HCT116 (cell line): ENCODE results near the gene WFDC1. TPM values are rescaled to one million over a fixed set of nuclear protein-coding genes. Genes with fewer than 3 reads are reported as not detected.

Source experiments
- ATAC-seq: fragments of 200-7000 bp; cut with Tn5 transposase; 2 replicates; pipeline ENCODE4 v1.9.1; 2020; ENCODE audit warnings: mild to moderate bottlenecking, moderate library complexity
- BruUV-seq: library from RNA; stranded (reverse); fragments of 400-500 nt; replicated peaks from 2 replicates; lab custom pipeline; 2021; lab: Mats Ljungman, UMichigan
- CTCF ChIA-PET: fragments of 300-600 bp; sonication (Branson Sonifier 250); formaldehyde crosslinking; loops from one replicate; lab custom pipeline; 2021; ENCODE audit warnings: antibody characterized with exemption; lab: Charles Lee
- POLR2A ChIA-PET: fragments of 300-600, 350-600 bp; sonication (Branson Sonifier 250); formaldehyde crosslinking; loops from one replicate; lab custom pipeline; 2021; ENCODE audit warnings: antibody characterized with exemption; lab: Charles Lee
- RAD21 ChIA-PET, 2 experiments: fragments of 300-600 bp; sonication (Branson Sonifier 250); formaldehyde crosslinking; loops; one replicate each; lab custom pipeline; 2023; ENCODE audit warnings: low total read pairs in 2 of 2; ENCODE audit not compliant: uncharacterized antibody in 2 of 2, unreplicated experiment in 2 of 2, low non-redundant PET in 1 of 2; lab: Charles Lee
- DNase-seq: peaks from one replicate; pipeline ENCODE4 v3.0.0-alpha.2; 2010; ENCODE audit warnings: low read depth, low spot score
- H2AFZ ChIP-seq: fragments of 200-600 bp; shearing (Covaris generic), sonication (generic); 2 replicates; pipeline ENCODE4 v1.6.1; 2017; ENCODE audit warnings: low read depth, mixed run types, mixed read lengths, antibody characterized with exemption, low read length; ENCODE audit not compliant: poor library complexity, severe bottlenecking
- H3K27ac ChIP-seq: 2 replicates; pipeline ENCODE4 v1.5.1; 2012; ENCODE audit warnings: low read depth, low read length
- H3K27me3 ChIP-seq: fragments of 200-600 bp; sonication (generic); 2 replicates; pipeline ENCODE4 v1.6.1; 2016; ENCODE audit warnings: mixed run types, low read length, mixed read lengths; ENCODE audit not compliant: insufficient read depth
- H3K36me3 ChIP-seq, 2 experiments: fragments of 200-500 bp in 1 of 2; fragments of 200-600 bp in 1 of 2; sonication (Bioruptor generic) in 1 of 2; sonication (generic) in 1 of 2; 2 replicates each; pipeline versions ENCODE4 v1.5.1 to v1.6.1; 2014 to 2016; ENCODE audit warnings: low read length in 2 of 2, inconsistent platforms in 1 of 2, mixed read lengths in 1 of 2, mixed run types in 1 of 2; ENCODE audit not compliant: insufficient read depth in 2 of 2, control insufficient read depth in 1 of 2
- H3K4me1 ChIP-seq, 2 experiments: fragments of 200-600 bp in 1 of 2; sonication (generic) in 1 of 2; 2 replicates each; pipeline versions ENCODE4 v1.5.1 to v1.6.1; 2012 to 2017; ENCODE audit warnings: low read length in 2 of 2, inconsistent platforms in 1 of 2, mild to moderate bottlenecking in 1 of 2, mixed read lengths in 1 of 2, mixed run types in 1 of 2, moderate library complexity in 1 of 2; ENCODE audit not compliant: insufficient read depth in 2 of 2, control insufficient read depth in 1 of 2
- H3K4me2 ChIP-seq: fragments of 200-600 bp; sonication (generic); 2 replicates; pipeline ENCODE4 v1.6.1; 2017; ENCODE audit warnings: mixed run types, low read length, mixed read lengths
- H3K4me3 ChIP-seq, 2 experiments: fragments of 200-600 bp in 1 of 2; sonication (generic) in 1 of 2; replicated peaks in 1 of 2; 2 replicates each; pipeline ENCODE4 v1.5.1; 2011 to 2016; ENCODE audit warnings: low read length in 2 of 2, control low read depth in 1 of 2, low read depth in 1 of 2, mild to moderate bottlenecking in 1 of 2, mixed read lengths in 1 of 2, mixed run types in 1 of 2
- H3K79me2 ChIP-seq: fragments of 200-600 bp; sonication (generic); 2 replicates; pipeline ENCODE4 v1.6.1; 2017; ENCODE audit warnings: mild to moderate bottlenecking, mixed run types, low read length, moderate library complexity, mixed read lengths; ENCODE audit not compliant: insufficient read depth
- H3K9ac ChIP-seq: fragments of 200-600 bp; sonication (generic); 2 replicates; pipeline ENCODE4 v1.6.1; 2016; ENCODE audit warnings: low read length, mixed read lengths
- H3K9me2 ChIP-seq: fragments of 200-600 bp; sonication (generic), shearing (Covaris generic); 2 replicates; pipeline ENCODE4 v1.6.1; 2017; ENCODE audit warnings: mixed run types, mild to moderate bottlenecking, moderate library complexity; ENCODE audit not compliant: insufficient read depth
- H3K9me3 ChIP-seq, 2 experiments: fragments of 200-500 bp in 1 of 2; fragments of 200-600 bp in 1 of 2; sonication (Bioruptor generic) in 1 of 2; sonication (generic) in 1 of 2; 2 replicates each; pipeline ENCODE4 v1.6.1; 2014 to 2017; ENCODE audit warnings: low read length in 2 of 2, mixed read lengths in 2 of 2, inconsistent platforms in 1 of 2, low read depth in 1 of 2, mild to moderate bottlenecking in 1 of 2, mixed run types in 1 of 2, moderate library complexity in 1 of 2; ENCODE audit not compliant: control insufficient read depth in 1 of 2, insufficient read depth in 1 of 2
- H4K20me1 ChIP-seq: fragments of 200-600 bp; sonication (generic), shearing (Covaris generic); 2 replicates; pipeline ENCODE4 v1.6.1; 2017; ENCODE audit warnings: mixed run types, mild to moderate bottlenecking, moderate library complexity; ENCODE audit not compliant: insufficient read depth
- ATF3 ChIP-seq: IDR thresholded peaks from 2 replicates; pipeline ENCODE4 v1.6.1; 2012
- CBX3 ChIP-seq: IDR thresholded peaks from 2 replicates; pipeline ENCODE4 v1.6.1; 2012; ENCODE audit warnings: low read depth
- CEBPB ChIP-seq: IDR thresholded peaks from 2 replicates; pipeline ENCODE4 v1.6.1; 2012; ENCODE audit warnings: low read depth
- CTCF ChIP-seq, 3 experiments: fragments of 200-600 bp in 1 of 3; sonication (generic) in 1 of 3; IDR thresholded peaks in 2 of 3; conservative IDR thresholded peaks in 1 of 3; 2 replicates each; pipeline ENCODE4 v1.5.1; 2012 to 2017; ENCODE audit warnings: low read depth in 2 of 3, low read length in 2 of 3, antibody characterized with exemption in 1 of 3, borderline replicate concordance in 1 of 3, control low read depth in 1 of 3, mild to moderate bottlenecking in 1 of 3, mixed read lengths in 1 of 3, mixed run types in 1 of 3, moderate library complexity in 1 of 3; ENCODE audit not compliant: insufficient read depth in 1 of 3
- EGR1 ChIP-seq: IDR thresholded peaks from 2 replicates; pipeline ENCODE4 v1.6.1; 2012; ENCODE audit warnings: low read depth
- ELF1 ChIP-seq: IDR thresholded peaks from 2 replicates; pipeline ENCODE4 v1.6.1; 2012; ENCODE audit warnings: low read depth, borderline replicate concordance
- EZH2 ChIP-seq: fragments of 200-600 bp; sonication (generic); IDR thresholded peaks from 2 replicates; pipeline ENCODE4 v1.6.1; 2017; ENCODE audit warnings: antibody characterized with exemption, mixed run types
- EZH2phosphoT487 ChIP-seq: fragments of 200-600 bp; IDR thresholded peaks from 2 replicates; pipeline ENCODE4 v1.6.1; 2018; ENCODE audit warnings: antibody characterized with exemption, borderline replicate concordance
- FOSL1 ChIP-seq: IDR thresholded peaks from 2 replicates; pipeline ENCODE4 v1.6.1; 2012; ENCODE audit warnings: low read depth
- MAX ChIP-seq: IDR thresholded peaks from 2 replicates; pipeline ENCODE4 v1.6.1; 2012
- POLR2A ChIP-seq: IDR thresholded peaks from 2 replicates; pipeline ENCODE4 v1.7.0; 2011; ENCODE audit warnings: borderline replicate concordance; ENCODE audit not compliant: insufficient read depth, insufficient read length; ENCODE audit errors: extremely low read depth
- POLR2AphosphoS5 ChIP-seq: IDR thresholded peaks from 2 replicates; pipeline ENCODE4 v1.6.1; 2011; ENCODE audit warnings: mild to moderate bottlenecking, low read depth, low read length, moderate library complexity
- RAD21 ChIP-seq: IDR thresholded peaks from 2 replicates; pipeline ENCODE4 v1.6.1; 2012; ENCODE audit warnings: low read depth, mild to moderate bottlenecking
- REST ChIP-seq: IDR thresholded peaks from 2 replicates; pipeline ENCODE4 v1.6.1; 2012; ENCODE audit warnings: low read depth
- SIN3A ChIP-seq: IDR thresholded peaks from 2 replicates; pipeline ENCODE4 v1.6.1; 2012; ENCODE audit warnings: low read depth
- SP1 ChIP-seq: IDR thresholded peaks from 2 replicates; pipeline ENCODE4 v1.6.1; 2012; ENCODE audit warnings: low read depth
- TCF7L2 ChIP-seq: IDR thresholded peaks from 2 replicates; pipeline ENCODE4 v1.7.0; 2011; ENCODE audit warnings: borderline replicate concordance, inconsistent platforms; ENCODE audit not compliant: insufficient read depth, insufficient read length; ENCODE audit errors: extremely low read depth
- YY1 ChIP-seq: IDR thresholded peaks from 2 replicates; pipeline ENCODE4 v1.6.1; 2011; ENCODE audit warnings: low read length, low read depth, moderate library complexity, mild to moderate bottlenecking; ENCODE audit not compliant: insufficient replicate concordance; ENCODE audit errors: extremely low read depth
- ZFX ChIP-seq: fragments of 450-650 bp; IDR thresholded peaks from 2 replicates; pipeline ENCODE4 v1.6.1; 2017
- intact Hi-C: fragments of 100-400 bp; cut with micrococcal nuclease; formaldehyde crosslinking; loops from 2 replicates; pipeline ENCODE4 v1.10.0; 2022
- total RNA-seq: library from RNA; stranded (reverse); gene quantifications from one replicate; pipeline ENCODE4 v1.2.1, GENCODE V29; 2021; ENCODE audit not compliant: unreplicated experiment

Gene WFDC1
- total RNA-seq, 1 experiment from 2014 or later = 0.42 TPM

- Histone ChIP-seq H3K27me3 (peaks cover 6% of the 10 kb centered on the region; the same call in 1 of the 2 replicates), H3K9ac (no peak overlapping the region), H4K20me1 (no peaks in the 10 kb centered on the region), H3K4me2 (no peak overlapping the region), H3K36me3 (no peaks in the 10 kb centered on the region), H3K4me3 (no peak overlapping the region), H3K27ac (no peak overlapping the region), H3K4me1 (peaks cover 0 to 4% of the 10 kb centered on the region in 2 experiments; a peak in 1 of 4 replicates), H3K9me3 (no peaks in the 10 kb centered on the region), H3K9me2 (no peaks in the 10 kb centered on the region), H2AFZ (no peak overlapping the region), H3K79me2 (no peaks in the 10 kb centered on the region)
- POLR2A ChIA-PET = interaction anchor here (1.4 kb wide), 1 partner anchor 11 kb away, joined by 3 read pairs; no protein-coding TSS in a partner anchor
- intact Hi-C loops = no loop called here
- no peak for TF ChIP-seq CBX3
- no peak for TF ChIP-seq ZFX
- no peak for TF ChIP-seq REST
- no peak for TF ChIP-seq EZH2phosphoT487
- no peak for TF ChIP-seq EZH2
- TF ChIP-seq CTCF (IDR thresholded peaks at IDR 0.05 in 2 of 3, conservative IDR thresholded peaks at IDR 0.05 in 1 of 3; ENCODE audit: borderline replicate concordance in 1 of 3, insufficient read depth in 1 of 3, low read depth in 2 of 3, low read length in 2 of 3) = no peak
- TF ChIP-seq POLR2A = no peak
- no peak for TF ChIP-seq TCF7L2
- no peak for TF ChIP-seq RAD21
- no peak for TF ChIP-seq FOSL1
- TF ChIP-seq EGR1 = no peak
- no peak for TF ChIP-seq CEBPB
- no peak for TF ChIP-seq ELF1
- TF ChIP-seq ATF3 = no peak
- no peak for TF ChIP-seq SIN3A
- TF ChIP-seq POLR2AphosphoS5 = no peak
- TF ChIP-seq SP1 = no peak
- no peak for TF ChIP-seq YY1
- no peak for TF ChIP-seq MAX
- no peak for ATAC-seq
- DNase-seq = no peak
- RAD21 ChIA-PET = no interaction called here
- CTCF ChIA-PET = interaction anchor here (1.0 kb wide), 1 partner anchor 19 kb away, joined by 3 read pairs; no protein-coding TSS in a partner anchor
- BruUV-seq = no TSS peak
Observed at GRCh38 chr16:84288902-84289301, 5.8 kb upstream of the WFDC1 start.
